Activated CD4-positive, alpha-beta T cell treated with anti-CD3 and anti-CD28 coated beads, Interleukin-2, amount 50 U/mL, for 4 hours (primary cell): Measurements from ENCODE around the gene TRA2A.
"Not testable (repeated sequence)": the region's sequence is repeated elsewhere in the genome, so short reads cannot be mapped to it uniquely, and the experiment has no call there.

Experiments
- DNase-seq, 2 experiments: peaks; one replicate each; pipeline ENCODE4 v3.0.0-alpha.2; 2020

The TRA2A gene

GRCh38 chr7:23531794-23532489 lies at the start of gene TRA2A:
Gene TRA2A, minus strand, starts transcription at chr7:23531981. Its CDS starts 157 bp downstream, at chr7:23531824.
- DNase-seq, result peak; percentile 97 to 98

DNA sequence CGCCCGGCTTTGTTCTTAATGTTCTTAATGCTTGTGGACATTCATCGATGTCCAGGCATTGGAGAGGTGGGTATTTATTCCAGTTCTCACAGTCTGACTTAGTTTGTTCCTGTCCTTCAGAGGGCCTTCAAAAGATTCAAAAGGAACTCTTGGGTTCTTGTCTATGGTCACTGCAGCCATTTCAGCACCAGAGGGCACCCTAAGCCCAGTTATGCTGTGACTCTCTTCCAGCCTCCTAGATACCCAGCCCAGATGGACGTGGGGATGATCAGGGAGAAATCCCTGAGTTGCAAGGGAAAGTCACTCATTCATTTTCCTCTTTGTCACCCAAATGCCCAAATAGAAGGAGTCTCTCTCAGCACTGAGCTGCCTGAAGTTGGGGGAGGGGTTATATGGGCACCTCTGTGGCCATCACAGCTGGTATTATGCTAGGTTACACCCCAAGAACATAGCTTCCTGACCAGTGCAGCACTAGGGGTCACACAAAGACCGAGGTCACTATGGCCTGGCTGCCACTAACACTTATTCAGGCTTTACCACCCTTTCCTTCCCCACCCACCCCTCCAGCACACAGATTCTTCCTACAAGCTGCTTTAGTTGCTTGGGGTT lies 38.9 kb upstream of the TRA2A start:
- peak; percentile 57 to 58 for DNase-seq

DNA sequence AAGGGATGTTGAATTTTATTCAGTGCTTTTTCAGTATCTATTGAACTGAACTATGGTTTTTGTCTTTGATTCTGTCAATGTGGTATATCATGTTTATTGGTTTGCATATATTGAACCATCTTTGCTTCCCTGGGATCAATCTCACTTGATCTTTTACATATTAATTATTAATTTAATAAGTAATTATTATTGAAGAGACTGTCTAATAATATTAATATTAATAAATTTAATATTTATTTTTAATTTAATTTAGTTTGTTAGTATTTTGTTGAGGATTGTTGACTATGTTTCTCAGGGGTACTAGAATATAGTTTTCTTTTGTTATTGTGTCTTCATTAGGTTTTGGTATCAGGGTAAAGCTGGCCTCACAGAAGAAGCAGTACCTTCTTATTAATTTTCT lies 26.5 kb upstream of the TRA2A start:
- no peak for DNase-seq

- DNase-seq, result no peak
Measured at GRCh38 chr7:23547662-23548061, 15.9 kb upstream of the TRA2A start.

DNA sequence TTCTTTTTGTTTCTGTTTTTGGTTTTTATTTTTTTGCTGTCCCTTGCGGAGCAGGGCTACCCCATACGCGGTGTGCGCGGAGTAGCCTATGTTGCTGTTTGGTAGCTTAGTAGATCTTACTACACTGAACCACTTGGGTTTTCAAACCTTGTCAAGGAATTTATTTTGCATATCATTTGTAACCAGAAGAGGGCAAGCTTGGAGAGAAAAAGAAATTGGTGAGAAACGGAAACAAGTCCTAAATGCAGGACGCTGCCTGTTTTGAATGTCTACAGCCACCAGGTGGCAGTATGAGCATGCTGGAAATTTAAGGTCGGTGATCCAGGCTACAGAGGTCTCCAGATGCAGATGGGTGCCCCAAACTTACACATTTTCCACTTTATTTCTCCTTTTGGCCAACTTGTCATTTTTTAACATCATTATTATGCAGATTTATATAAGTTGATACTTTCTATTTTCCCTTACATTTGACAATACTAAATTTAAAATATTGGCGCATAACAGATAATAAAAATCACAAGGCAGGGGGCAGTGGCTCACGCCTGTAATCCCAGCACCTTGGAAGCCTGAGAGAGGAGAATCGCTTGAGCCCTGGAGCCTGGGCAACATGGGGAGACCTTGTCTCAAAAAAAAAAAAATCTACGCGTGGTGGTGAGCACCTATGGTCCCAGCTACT lies 15.3 kb upstream of the TRA2A start:
- peak; percentile 67 for DNase-seq

GRCh38 chr7:23545493-23545892 lies 13.7 kb upstream of the TRA2A start:
- no peak for DNase-seq

GRCh38 chr7:23544913-23545354 lies 13.2 kb upstream of the TRA2A start:
- DNase-seq, result no peak

DNA sequence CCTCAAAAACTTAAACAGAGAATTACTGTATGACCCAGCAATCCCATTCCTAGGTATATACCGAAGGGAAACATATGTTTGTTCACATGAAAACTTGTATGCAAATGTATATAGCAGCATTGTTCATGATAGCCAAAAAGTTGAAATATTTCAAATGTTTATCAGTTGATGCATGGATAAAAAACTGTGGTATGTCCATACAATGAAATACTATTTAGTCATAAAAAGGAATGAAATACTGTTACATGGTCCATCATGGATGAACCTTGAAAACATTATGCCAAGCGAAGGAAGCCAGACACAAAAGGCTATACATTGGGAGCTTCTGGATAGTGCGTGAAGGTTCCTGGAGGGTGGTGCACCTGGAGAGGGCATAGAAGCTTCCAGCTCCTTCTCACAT lies 11.0 kb upstream of the TRA2A start:
- no peak for DNase-seq

DNA sequence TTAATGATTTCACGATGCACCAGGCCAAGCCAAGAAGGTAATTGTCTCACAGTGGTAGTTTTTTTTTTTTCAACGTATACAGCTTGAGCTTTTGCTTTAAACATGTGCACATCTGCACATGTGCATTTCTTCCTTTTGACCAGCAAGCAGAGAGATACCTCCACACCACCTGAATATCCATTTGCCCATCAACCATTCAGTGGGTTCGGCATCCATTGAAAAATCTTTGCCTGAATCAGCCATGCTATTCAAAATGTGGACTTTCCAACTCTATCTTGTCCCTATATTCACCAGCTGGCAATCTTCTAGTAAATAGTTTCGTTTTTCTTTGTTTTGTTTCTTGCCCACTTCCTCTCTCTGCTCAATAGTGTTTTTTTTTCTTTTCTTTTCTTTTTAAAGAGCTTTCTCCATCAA lies 7.7 kb upstream of the TRA2A start:
- no peak for DNase-seq

DNA sequence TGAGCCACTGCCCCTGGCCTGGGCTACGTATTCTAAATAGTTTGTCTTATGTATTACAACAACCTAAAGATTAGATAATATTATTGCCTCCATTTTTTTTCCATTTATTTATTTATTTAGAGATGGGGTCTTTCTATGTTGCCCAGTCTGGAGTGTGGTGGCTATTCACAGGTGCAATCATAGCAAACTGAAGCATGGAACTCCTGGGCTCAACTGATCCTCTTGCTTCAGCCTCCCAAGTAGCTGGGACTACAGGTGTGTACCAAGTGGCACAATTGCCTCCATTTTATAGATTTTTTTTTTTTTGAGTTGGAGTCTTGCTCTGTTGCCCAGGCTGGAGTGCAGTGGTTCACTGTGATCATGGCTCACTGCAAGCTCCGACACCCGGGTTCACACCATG lies 6.5 kb upstream of the TRA2A start:
- no peak for DNase-seq

GRCh38 chr7:23533238-23533604 lies 1.4 kb upstream of the TRA2A start:
- DNase-seq, result no peak

DNA sequence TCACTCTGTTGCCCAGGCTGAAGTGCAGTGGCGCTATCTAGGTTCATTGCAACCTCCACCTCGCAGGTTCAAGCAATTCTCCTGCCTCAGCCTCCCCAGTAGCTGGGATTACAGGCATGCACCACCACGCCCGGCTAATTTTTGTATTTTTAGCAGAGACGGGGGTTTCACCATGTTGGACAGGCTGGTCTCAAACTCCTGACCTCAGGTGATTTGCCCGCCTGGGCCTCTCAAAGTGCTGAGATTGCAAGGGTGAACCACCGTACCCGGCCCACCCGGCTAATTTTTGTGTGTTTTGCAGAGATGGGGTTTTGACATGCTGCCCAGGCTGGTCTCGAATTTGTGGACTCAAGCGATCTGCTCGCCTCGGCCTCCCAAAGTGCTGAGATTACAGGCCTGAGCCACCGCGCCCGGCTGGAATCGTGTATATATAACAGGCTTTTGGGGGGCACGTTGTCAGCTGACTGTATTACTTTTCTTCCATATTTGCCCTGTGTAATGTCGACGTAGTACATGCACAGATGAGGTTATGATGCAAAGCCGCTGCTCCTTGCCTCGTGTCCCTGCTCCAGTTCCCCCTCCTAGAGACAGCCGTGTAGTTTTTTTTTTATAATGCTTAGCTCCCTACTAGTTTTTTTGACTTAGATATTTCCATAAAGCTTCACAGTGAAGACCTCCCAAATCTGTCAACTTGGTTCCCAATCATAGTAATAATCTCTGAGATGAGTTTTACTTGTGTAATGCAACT lies 883 bp upstream of the TRA2A start:
- DNase-seq, result no peak

DNA sequence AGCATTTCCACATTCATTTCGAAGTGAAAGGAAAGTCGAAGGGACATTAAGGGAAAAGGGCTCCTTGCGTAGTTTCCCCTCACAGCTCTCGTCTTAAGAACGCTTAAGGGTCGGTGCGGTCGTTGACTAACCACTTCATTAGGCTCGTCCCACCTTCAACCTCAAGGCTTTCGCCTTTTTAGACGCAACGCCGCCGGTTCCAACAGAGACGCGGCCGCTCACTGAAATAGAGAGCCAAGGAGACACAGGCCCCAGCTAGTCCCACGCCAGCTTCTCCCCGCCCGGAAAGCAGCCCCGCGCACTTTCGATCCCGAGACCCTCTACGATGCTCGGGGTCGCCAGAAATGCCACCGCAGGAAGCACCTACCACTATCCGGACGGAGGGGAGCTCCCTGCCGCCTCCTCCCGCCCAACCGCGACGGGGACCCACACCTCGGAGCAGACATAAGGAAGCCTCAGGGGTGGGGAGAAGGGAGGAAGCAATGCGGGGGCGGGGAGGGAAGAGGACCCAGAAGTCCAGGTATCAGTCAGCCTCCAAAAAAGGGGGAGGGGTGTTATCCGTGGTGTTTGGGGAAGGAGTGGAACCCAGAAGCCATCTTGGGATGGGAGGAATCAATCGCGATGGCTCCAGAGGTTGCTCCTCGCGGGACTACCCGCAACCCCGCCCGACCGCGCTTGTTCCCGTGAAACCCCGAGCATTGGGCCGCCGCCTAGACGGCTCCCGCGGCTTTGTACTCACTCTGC lies 559 bp downstream of the TRA2A start:
- peak in 1 of 2 experiments; percentile 25 for DNase-seq

DNA sequence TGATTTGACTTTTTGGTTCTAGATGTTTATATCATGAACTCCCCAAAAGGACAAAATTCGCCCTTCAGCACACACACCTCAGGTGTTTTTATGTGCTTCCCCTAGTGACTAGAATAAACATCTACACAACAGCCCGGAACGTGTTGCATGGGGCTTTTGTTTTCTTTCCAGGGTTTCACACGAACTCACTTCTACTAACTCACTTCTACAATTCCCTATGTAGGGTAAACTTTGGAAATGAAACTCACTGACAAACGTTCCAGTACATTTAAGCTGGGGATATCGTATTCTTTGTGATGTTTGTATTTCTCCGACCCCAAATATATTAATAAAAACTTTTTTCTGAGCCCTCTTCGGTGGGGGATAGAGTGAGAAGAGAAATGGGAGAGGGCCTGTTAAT lies 1.4 kb downstream of the TRA2A start:
- DNase-seq, result peak; percentile 10 to 17

- no peak for DNase-seq
Measured at GRCh38 chr7:23529262-23529859, 2.4 kb downstream of the TRA2A start.

GRCh38 chr7:23525611-23526010 lies 6.2 kb downstream of the TRA2A start:
- DNase-seq, result not testable (repeated sequence)

DNA sequence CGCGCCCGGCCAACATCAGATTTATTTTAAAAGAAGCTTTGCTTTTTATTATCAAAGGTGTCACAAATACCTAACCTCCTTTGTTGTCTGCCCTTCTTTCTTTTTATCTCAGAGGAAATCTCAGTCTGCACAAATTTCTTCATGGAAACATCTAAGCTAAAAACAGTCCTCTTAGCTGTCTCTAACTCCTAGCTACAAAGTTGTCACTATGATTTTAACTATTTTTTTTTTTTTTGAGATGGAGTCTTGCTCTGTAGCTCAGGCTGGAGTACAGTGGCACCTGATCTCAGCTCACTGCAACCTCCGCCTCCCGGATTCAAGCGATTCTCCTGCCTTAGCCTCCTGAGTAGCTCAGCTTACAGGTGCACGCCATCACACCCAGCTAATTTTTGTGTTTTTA lies 7.3 kb downstream of the TRA2A start:
- DNase-seq, result no peak

DNA sequence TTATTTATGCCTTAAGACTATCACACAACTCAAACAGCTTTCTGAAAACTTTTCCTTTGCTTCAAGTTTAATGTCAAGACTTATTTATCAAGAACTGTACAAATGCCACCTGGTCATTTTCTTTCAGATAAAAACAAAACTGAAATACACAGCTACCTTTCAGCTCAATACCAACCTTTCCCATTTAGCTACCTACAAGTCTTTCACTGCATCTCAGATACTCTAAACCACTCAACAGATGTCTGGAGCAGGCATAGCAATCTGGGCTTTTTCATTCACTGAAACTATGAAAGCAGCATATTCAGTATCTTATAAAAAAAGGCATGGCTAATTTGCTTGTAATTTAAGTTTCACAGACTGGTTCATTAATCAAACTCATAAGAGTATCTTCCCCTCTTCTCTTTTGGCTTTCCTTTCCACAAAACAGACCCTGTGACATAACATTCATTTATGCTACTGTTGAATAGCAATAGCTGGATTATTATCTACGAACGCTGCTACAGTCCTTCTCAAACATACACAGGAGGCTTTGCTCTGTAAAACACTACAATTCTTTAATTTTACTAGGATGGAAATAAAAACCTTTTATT lies 8.2 kb downstream of the TRA2A start:
- no peak for DNase-seq

GRCh38 chr7:23520582-23520981 lies 11.2 kb downstream of the TRA2A start:
- no peak for DNase-seq

GRCh38 chr7:23514755-23515154 lies 17.0 kb downstream of the TRA2A start:
- no peak for DNase-seq

DNA sequence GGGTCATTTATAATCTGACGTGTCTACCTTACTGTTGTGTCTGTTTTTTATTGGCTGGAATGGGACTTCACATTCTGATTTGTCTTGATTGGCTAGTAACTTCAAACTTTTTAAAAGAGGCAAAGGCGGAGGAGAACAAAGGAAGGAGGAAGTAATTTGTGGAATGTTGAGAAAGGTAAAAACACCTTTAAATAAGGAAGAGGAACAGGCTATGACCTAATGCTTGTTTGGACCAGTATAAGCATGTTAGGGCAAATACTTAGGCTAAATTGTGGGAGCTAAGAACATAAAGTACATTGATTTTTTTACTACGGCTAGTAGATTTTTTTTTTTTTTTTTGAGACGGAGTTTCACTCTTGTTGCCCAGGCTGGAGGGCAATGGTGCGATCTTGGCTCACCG lies 18.0 kb downstream of the TRA2A start:
- not testable (repeated sequence) for DNase-seq

GRCh38 chr7:23494009-23494408 lies 37.8 kb downstream of the TRA2A start:
- DNase-seq, result no peak
